HepG2 (cell line): ENCODE data around the gene TM2D1. TPM values are rescaled to one million over a fixed set of nuclear protein-coding genes. Genes with fewer than 3 reads are reported as not detected.

Experiments
- CBFB ChIP-seq: sonication (generic); formaldehyde crosslinking; IDR thresholded peaks from 2 replicates; pipeline ENCODE4 v1.4.0; 2020; ENCODE audit warnings: missing genetic modification reagents
- CENPX ChIP-seq: sonication (generic); formaldehyde crosslinking; IDR thresholded peaks from 2 replicates; pipeline ENCODE4 v1.9.0; 2021; ENCODE audit warnings: mild to moderate bottlenecking, missing genetic modification reagents, moderate library complexity
- DNMT3B ChIP-seq: conservative IDR thresholded peaks from 2 replicates; pipeline ENCODE4 v1.6.1; 2016; ENCODE audit warnings: missing biosample characterization, control low read depth
- ESRRA ChIP-seq: sonication (generic); formaldehyde crosslinking; IDR thresholded peaks from 2 replicates; pipeline ENCODE4 v1.5.1; 2020; ENCODE audit warnings: mild to moderate bottlenecking, low read depth, missing genetic modification reagents
- GZF1 ChIP-seq: sonication (generic); formaldehyde crosslinking; IDR thresholded peaks from 2 replicates; pipeline ENCODE4 v1.5.1; 2020; ENCODE audit warnings: mild to moderate bottlenecking, missing genetic modification reagents
- IKZF1 ChIP-seq: fragments of 450-650 bp; IDR thresholded peaks from 2 replicates; pipeline ENCODE4 v1.7.1; 2016
- KDM6A ChIP-seq: IDR thresholded peaks from 2 replicates; pipeline ENCODE4 v1.6.1; 2016; ENCODE audit warnings: low read depth
- KLF13 ChIP-seq: sonication (generic); formaldehyde crosslinking; IDR thresholded peaks from 2 replicates; pipeline ENCODE4 v1.4.0; 2020; ENCODE audit warnings: mild to moderate bottlenecking, missing genetic modification reagents
- MAZ ChIP-seq, 2 experiments: sonication (generic) in 1 of 2; formaldehyde crosslinking in 1 of 2; IDR thresholded peaks; 2 replicates each; pipeline versions ENCODE4 v1.5.0 to v1.6.1; 2012 to 2020; ENCODE audit warnings: low read depth in 2 of 2, mild to moderate bottlenecking in 2 of 2, borderline replicate concordance in 1 of 2, improper control_type of control experiment in 1 of 2, low read length in 1 of 2, missing genetic modification reagents in 1 of 2, moderate library complexity in 1 of 2
- MEF2D ChIP-seq: sonication (generic); formaldehyde crosslinking; IDR thresholded peaks from 2 replicates; pipeline ENCODE4 v1.5.1; 2020; ENCODE audit warnings: mild to moderate bottlenecking, missing genetic modification reagents
- MIXL1 ChIP-seq: IDR thresholded peaks from 2 replicates; pipeline ENCODE4 v1.6.1; 2016
- NFYC ChIP-seq: IDR thresholded peaks from 2 replicates; pipeline ENCODE4 v1.6.1; 2016; ENCODE audit warnings: missing genetic modification reagents, missing compliant biosample characterization
- NPAS2 ChIP-seq: sonication (generic); formaldehyde crosslinking; IDR thresholded peaks from 2 replicates; pipeline ENCODE4 v1.8.0; 2022; ENCODE audit warnings: mild to moderate bottlenecking, missing genetic modification reagents, borderline replicate concordance
- NR2C2 ChIP-seq: sonication (generic); formaldehyde crosslinking; IDR thresholded peaks from 2 replicates; pipeline ENCODE4 v1.4.0; 2020; ENCODE audit warnings: missing genetic modification reagents, mild to moderate bottlenecking, moderate library complexity, borderline replicate concordance
- PLRG1 ChIP-seq: fragments of 450-650 bp; conservative IDR thresholded peaks from 2 replicates; pipeline ENCODE4 v1.6.1; 2016
- RELA ChIP-seq: sonication (generic); formaldehyde crosslinking; IDR thresholded peaks from 2 replicates; pipeline ENCODE4 v1.4.0; 2020; ENCODE audit warnings: missing genetic modification reagents
- SP1 ChIP-seq, 2 experiments: fragments of 450-650 bp in 1 of 2; sonication (generic) in 1 of 2; formaldehyde crosslinking in 1 of 2; IDR thresholded peaks; 2 replicates each; pipeline versions ENCODE4 v1.4.0 to v1.6.1; 2016 to 2020; ENCODE audit warnings: missing genetic modification reagents in 1 of 2
- ZBTB7B ChIP-seq: sonication (generic); formaldehyde crosslinking; IDR thresholded peaks from 2 replicates; pipeline ENCODE4 v1.4.0; 2020; ENCODE audit warnings: missing genetic modification reagents
- ZFP37 ChIP-seq: sonication (generic); formaldehyde crosslinking; IDR thresholded peaks from 2 replicates; pipeline ENCODE4 v1.4.0; 2020; ENCODE audit warnings: missing genetic modification reagents, borderline replicate concordance
- ZNF136 ChIP-seq: sonication (generic); formaldehyde crosslinking; IDR thresholded peaks from 2 replicates; pipeline ENCODE4 v1.8.1; 2022; ENCODE audit warnings: low read depth, mild to moderate bottlenecking, moderate library complexity, missing genetic modification reagents
- ZNF33B ChIP-seq: sonication (generic); formaldehyde crosslinking; IDR thresholded peaks from 2 replicates; pipeline ENCODE4 v1.5.1; 2020; ENCODE audit warnings: mild to moderate bottlenecking, missing genetic modification reagents
- ZNF546 ChIP-seq: sonication (generic); formaldehyde crosslinking; conservative IDR thresholded peaks from 2 replicates; pipeline ENCODE4 v1.8.1; 2023; ENCODE audit warnings: mild to moderate bottlenecking, missing genetic modification reagents
- ZNF562 ChIP-seq: sonication (generic); formaldehyde crosslinking; IDR thresholded peaks from 2 replicates; pipeline ENCODE4 v1.8.0; 2022; ENCODE audit warnings: missing genetic modification reagents, borderline replicate concordance
- ZNF724P ChIP-seq: sonication (generic); formaldehyde crosslinking; IDR thresholded peaks from 2 replicates; pipeline ENCODE4 v1.8.0; 2022; ENCODE audit warnings: missing genetic modification reagents, borderline replicate concordance
- ZNF850 ChIP-seq: sonication (generic); formaldehyde crosslinking; conservative IDR thresholded peaks from 2 replicates; pipeline ENCODE4 v1.9.0; 2021; ENCODE audit warnings: mild to moderate bottlenecking, missing genetic modification reagents
- polyA plus RNA-seq, 8 experiments: library from polyadenylated mRNA; depleted of rRNA in 3 of 8; stranded (reverse) in 7 of 8; unstranded in 1 of 8; fragments of >200 nt; fragmentation: Illumina TruSeq in 4 of 8; extraction: Trizol in 4 of 8; gene quantifications; 2 replicates each; pipeline versions ENCODE4 v1.2.1 to v1.2.3, GENCODE V29; 2011 to 2016; ENCODE audit warnings: low read depth in 4 of 8, missing spikeins in 1 of 8, mixed read lengths in 1 of 8; ENCODE audit not compliant: insufficient read depth in 1 of 8
- total RNA-seq, 5 experiments: library from RNA; depleted of rRNA; stranded (reverse); fragments of >200 nt; fragmentation: Illumina TruSeq; extraction: Trizol; gene quantifications; 2 replicates each; pipeline ENCODE4 v1.2.3, GENCODE V29; 2016; ENCODE audit warnings: low read depth in 1 of 5
- TF ChIP-seq, protein P1 (sequence below): sonication (generic); formaldehyde crosslinking; IDR thresholded peaks from 2 replicates; pipeline ENCODE4 v1.4.0; 2020; ENCODE audit warnings: mild to moderate bottlenecking, missing genetic modification reagents
- TF ChIP-seq, protein P2 (sequence below): sonication (generic); formaldehyde crosslinking; IDR thresholded peaks from 2 replicates; pipeline ENCODE4 v1.5.0; 2020; ENCODE audit warnings: mild to moderate bottlenecking, missing genetic modification reagents
- TF ChIP-seq, protein P3 (sequence below): sonication (generic); formaldehyde crosslinking; IDR thresholded peaks from 2 replicates; pipeline ENCODE4 v1.5.1; 2020; ENCODE audit warnings: missing genetic modification reagents, mild to moderate bottlenecking, borderline replicate concordance

TM2D1 gene
- total and polyA plus RNA-seq, 2 of the 13 experiments (the other 11 are each of a cell fraction or from before 2014, with no cell fraction given) = 26.6 to 49.0 TPM

- TF ChIP-seq KLF13 (CRISPR knock-in tag) (0 out of 2 replicates have a peak, but pooled peaks have one; percentile 45), ESRRA (CRISPR knock-in tag) (peak; percentile 75; the same call in 1 of the 2 replicates), ZNF546 (CRISPR knock-in tag) (no peak; the same call in 1 of the 2 replicates), ZNF724P (peak; percentile 72; the same call in 1 of the 2 replicates), SP1 (IDR thresholded peaks at IDR 0.05) (no peak), SP1 (CRISPR knock-in tag; IDR thresholded peaks at IDR 0.05) (peak; percentile 80), ZNF562 (CRISPR knock-in tag) (no peak), NPAS2 (CRISPR knock-in tag) (no peak), ZNF136 (CRISPR knock-in tag) (no peak), CBFB (CRISPR knock-in tag) (0 out of 2 replicates have a peak, but pooled peaks have one; percentile 56), PLRG1 (no peak), CENPX (CRISPR knock-in tag) (no peak), ZNF850 (CRISPR knock-in tag) (no peak), DNMT3B (CRISPR knock-in tag) (no peak), RELA (CRISPR knock-in tag) (no peak), KDM6A (CRISPR knock-in tag) (no peak), NFYC (CRISPR knock-in tag) (no peak; the same call in 1 of the 2 replicates), GZF1 (CRISPR knock-in tag) (0 out of 2 replicates have a peak, but pooled peaks have one; percentile 60), MIXL1 (CRISPR knock-in tag) (peak; percentile 68; the same call in 1 of the 2 replicates), ZFP37 (CRISPR knock-in tag) (no peak), ZBTB7B (CRISPR knock-in tag) (peak; percentile 26; the same call in 1 of the 2 replicates), ZNF33B (0 out of 2 replicates have a peak, but pooled peaks have one; percentile 57), NR2C2 (CRISPR knock-in tag) (peak; percentile 77), MAZ (IDR thresholded peaks at IDR 0.05; ENCODE audit: borderline replicate concordance, low read depth, low read length) (peak; percentile 77; the same call in 1 of the 2 replicates), MAZ (CRISPR knock-in tag; IDR thresholded peaks at IDR 0.05; ENCODE audit: low read depth) (peak; percentile 76; the same call in 1 of the 2 replicates), IKZF1 (no peak), MEF2D (CRISPR knock-in tag) (peak; percentile 87)
- TF ChIP-seq, protein P1, sequence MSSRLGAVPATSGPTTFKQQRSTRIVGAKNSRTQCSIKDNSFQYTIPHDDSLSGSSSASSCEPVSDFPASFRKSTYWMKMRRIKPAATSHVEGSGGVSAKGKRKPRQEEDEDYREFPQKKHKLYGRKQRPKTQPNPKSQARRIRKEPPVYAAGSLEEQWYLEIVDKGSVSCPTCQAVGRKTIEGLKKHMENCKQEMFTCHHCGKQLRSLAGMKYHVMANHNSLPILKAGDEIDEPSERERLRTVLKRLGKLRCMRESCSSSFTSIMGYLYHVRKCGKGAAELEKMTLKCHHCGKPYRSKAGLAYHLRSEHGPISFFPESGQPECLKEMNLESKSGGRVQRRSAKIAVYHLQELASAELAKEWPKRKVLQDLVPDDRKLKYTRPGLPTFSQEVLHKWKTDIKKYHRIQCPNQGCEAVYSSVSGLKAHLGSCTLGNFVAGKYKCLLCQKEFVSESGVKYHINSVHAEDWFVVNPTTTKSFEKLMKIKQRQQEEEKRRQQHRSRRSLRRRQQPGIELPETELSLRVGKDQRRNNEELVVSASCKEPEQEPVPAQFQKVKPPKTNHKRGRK (CRISPR knock-in tag) = no peak
- TF ChIP-seq, protein P2, sequence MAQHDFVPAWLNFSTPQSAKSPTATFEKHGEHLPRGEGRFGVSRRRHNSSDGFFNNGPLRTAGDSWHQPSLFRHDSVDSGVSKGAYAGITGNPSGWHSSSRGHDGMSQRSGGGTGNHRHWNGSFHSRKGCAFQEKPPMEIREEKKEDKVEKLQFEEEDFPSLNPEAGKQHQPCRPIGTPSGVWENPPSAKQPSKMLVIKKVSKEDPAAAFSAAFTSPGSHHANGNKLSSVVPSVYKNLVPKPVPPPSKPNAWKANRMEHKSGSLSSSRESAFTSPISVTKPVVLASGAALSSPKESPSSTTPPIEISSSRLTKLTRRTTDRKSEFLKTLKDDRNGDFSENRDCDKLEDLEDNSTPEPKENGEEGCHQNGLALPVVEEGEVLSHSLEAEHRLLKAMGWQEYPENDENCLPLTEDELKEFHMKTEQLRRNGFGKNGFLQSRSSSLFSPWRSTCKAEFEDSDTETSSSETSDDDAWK = no peak
- TF ChIP-seq, protein P3, sequence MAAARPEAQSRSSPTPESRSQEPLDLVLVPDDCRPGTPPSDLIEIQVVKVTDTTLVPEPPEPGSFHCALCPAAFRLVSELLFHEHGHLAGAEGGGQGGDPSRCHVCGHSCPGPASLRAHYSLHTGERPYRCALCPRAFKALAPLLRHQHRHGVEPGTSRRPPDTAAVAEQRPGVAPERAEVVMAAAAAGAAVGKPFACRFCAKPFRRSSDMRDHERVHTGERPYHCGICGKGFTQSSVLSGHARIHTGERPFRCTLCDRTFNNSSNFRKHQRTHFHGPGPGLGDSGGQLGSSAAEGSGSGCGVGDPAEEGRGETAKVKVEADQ = peak; percentile 85
Observed at GRCh38 chr1:61724813-61725694, at the start of gene TM2D1 (continued).
